Right ventricle myocardium inferior (tissue), 1 donor: Measurements from ENCODE around the gene ZNF557. TPM values are rescaled to one million over a fixed set of nuclear protein-coding genes. Genes with fewer than 3 reads are reported as not detected.

Experiments
- ATAC-seq: fragments of 200-7000 bp; cut with Tn5 transposase; one replicate; pipeline ENCODE4 v1.9.1; 2020; ENCODE audit warnings: mild to moderate bottlenecking, moderate library complexity
- DNase-seq: peaks from one replicate; pipeline ENCODE4 v3.0.0; 2021; ENCODE audit errors: missing footprints
- intact Hi-C: fragments of 100-400 bp; cut with DNase I; formaldehyde crosslinking; loops from one replicate; pipeline ENCODE4 v1.11.0; 2022
- total RNA-seq: library from RNA; stranded (reverse); fragmentation: NEBNext Ultra II Directional; extraction: Animal tissue kit (Norgen Biotek cat#: 25700); gene quantifications from one replicate; pipeline ENCODE4 v1.2.1, GENCODE V29; 2021
- donor health status: DM: no; HTN: yes; CAD: no; lungs with severe emphysema.

Gene ZNF557
- total RNA-seq, 1 donor from 2014 or later, result 3.1 TPM

DNA sequence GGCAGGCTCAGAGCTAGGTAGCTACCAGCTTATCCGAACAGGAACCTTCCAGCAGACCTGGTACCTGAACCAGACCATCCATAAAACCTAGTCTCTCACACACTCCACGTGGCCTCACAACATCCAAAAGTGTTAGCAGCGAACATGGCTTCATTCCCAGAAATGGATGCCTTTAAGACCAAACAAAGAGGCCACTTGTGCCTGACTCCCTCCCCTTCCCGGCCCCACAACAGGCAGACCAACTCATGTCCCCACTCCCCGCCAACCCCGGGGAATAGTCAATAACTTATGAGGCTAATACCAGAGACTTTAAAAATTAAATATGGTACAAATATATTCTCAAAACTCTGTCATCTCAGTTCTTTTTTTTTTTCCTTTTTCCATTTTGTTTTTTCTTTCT lies 46.2 kb downstream of the ZNF557 start:
- DNase-seq, result no peak
- no peak for ATAC-seq
- intact Hi-C loops, result no loop called here

DNA sequence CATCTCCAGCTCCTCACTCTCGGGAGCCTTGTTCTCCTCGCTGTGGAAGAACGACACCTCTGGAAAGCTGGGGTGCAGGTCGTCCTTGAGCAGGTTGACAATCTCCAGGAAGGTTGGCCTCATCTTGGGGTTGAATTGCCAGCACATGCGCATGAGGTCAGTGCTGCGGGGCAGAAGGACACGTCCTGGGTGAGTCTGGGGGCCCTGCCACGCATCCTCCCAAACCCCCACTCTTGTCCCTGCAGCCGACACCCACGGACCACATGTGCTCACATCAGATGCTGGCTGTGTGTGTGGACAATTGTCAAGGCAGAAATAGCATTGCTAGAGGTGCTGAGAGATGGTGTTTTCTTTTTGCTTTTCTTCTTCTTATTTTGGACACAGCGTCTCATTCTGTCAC lies 47.7 kb downstream of the ZNF557 start:
- intact Hi-C loops, result no loop called here
- DNase-seq, result no peak
- no peak for ATAC-seq

DNA sequence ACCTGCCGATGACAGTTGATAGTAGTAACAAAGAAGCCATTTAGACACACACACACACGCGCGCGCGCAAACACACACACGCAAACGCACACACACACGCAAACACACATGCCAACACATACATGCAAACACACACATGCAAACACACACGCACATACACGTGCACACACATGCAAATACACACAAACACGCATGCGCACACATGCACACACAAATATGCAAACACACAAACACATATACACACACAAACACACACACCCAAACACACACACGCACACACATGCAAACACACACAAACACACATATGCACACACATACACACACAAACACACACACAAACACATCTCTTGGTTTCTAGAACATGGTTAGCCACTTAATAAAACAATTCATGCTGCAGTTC lies 50.1 kb downstream of the ZNF557 start:
- no peak for ATAC-seq
- DNase-seq, result no peak
- intact Hi-C loops, result no loop called here

DNA sequence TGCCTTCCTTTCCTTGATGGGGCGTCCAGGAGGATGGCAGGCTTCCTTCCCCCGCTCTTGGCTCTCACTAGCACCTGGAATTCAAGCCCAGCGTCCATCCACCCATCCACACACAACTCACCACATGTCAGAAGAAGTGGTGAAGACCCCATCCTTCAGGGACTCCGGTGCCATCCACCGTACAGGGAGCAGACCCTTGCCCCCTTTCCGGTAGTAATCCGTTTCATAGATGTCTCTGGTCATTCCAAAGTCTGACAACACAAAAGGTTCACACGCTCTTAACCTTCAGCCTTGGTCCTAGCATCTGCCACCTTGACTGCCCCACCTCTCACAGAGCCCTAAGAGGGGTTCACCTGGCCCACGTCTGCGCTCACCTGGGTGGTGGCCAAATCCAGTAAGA lies 51.0 kb downstream of the ZNF557 start:
- ATAC-seq (no peak), DNase-seq (no peak)
- intact Hi-C loops, result no loop called here

DNA sequence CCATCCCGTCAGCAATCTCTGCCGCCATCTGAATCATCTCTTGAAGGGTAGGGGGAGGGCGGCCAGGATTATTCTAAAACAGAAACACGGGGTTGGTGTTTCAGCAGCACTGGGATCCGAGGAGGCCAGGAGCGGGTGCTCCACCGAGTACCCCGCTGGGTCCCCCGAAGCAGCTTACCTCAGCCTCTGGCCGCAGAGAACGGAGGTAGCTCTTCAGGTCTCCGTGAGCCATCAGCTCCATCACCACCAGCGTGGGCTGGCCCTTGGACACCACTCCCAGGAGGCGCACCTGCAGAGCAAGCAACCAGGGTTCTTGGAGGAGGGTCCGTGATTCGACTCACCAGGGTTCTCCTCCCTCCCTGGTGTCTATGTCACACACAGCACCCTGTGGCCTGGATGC lies 53.2 kb downstream of the ZNF557 start:
- DNase-seq (no peak), ATAC-seq (no peak)
- intact Hi-C loops, result no loop called here

DNA sequence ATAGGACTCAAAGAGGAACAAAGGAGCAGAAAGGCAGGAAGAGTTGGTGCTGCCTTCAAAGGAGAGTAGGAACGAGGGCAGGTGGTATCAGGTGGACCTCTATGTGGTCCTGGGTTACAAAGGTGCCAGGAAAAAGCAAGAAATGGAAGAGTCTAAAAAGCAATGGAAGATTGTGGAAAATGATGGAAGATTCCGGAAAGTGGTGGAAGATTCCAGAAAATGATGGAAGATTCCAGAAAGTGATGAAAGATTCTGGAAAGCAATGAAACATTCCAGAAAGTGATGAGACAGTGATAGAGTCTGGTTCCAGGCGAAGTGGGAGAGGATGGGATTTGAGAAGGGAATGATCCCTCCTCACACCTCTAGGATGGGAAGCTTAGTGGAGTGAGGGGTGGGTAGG lies 55.3 kb downstream of the ZNF557 start:
- intact Hi-C loops, result no loop called here
- ATAC-seq, result no peak

DNA sequence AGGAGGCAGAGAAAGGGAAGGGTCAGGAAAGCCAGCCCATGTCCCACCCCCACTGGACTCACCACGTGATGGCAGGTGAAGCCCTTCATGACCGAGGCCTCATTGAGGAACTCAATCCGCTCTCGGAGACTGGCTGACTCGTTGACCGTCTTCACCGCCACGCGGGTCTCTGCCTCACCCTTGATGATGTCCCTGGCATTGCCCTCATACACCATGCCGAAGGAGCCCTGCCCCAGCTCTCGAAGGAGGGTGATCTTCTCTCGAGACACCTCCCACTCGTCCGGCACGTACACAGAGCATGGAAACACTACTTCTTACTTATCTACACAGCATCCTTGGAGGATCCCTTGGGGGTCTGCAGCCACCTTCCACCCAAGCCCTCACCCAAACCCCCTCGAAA lies 55.7 kb downstream of the ZNF557 start:
- DNase-seq (no peak), ATAC-seq (no peak)
- intact Hi-C loops, result no loop called here

More for the DNA sequence above, 55.3 kb downstream of the ZNF557 start:
- no peak for DNase-seq

DNA sequence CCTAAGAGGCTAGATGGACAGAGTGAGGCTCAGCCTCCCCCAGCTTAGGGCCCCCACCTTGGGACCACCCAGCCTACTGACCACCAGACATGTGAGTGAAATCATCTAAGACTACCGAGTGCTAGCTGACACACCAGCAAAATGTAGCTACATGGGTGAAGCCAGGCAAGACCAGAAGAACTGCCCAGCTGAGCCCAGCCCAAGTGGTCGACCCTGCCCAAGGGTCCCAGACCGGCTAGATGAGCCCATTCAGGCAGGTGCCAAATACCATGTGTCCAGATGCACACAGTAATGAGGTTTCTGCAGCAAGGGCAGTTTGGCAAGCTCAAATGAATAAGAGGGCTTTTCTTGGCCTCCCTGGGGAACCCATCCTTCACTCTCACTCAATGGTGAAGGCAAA lies 56.6 kb downstream of the ZNF557 start:
- intact Hi-C loops, result no loop called here
- ATAC-seq (no peak), DNase-seq (no peak)

DNA sequence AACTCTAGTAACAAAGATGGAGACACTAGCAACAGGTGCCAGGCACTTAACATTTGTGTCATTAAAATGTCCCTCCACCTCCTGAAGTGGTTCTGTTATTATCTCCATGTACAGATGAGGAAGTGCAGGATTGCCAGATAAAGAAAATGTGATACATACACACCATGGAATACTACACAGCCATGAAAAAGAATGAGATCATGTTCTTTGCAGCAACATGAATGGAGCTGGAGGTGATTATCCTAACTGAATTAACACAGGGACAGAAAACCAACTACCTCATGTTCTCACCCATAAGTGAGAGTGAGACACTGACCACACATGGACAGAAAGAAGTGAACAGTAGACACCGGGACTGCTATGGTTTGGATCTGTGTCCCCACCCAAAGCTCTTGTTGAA lies 60.5 kb downstream of the ZNF557 start:
- DNase-seq (no peak), ATAC-seq (no peak)
- intact Hi-C loops, result no loop called here

DNA sequence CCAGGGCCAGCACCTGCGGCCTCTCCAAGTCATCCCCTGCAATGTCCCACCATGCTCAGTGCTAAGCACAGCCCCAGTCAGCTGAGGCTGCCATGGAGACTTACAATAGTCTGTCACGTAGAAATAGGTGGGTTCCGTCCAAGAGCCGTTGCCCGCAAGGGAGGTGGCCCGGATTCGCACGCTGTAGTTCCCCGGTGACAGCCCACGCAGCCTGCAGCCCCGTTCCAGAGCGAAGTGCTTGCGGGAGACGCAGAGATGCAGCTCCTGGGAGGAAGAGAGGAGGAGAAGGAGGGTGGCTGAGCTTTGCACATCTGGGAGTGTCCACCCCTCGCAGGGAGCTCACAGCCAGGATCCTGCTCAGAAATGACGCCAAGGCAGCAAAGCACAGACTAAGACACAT lies 62.6 kb downstream of the ZNF557 start:
- DNase-seq, result no peak
- ATAC-seq, result no peak
- intact Hi-C loops, result no loop called here

DNA sequence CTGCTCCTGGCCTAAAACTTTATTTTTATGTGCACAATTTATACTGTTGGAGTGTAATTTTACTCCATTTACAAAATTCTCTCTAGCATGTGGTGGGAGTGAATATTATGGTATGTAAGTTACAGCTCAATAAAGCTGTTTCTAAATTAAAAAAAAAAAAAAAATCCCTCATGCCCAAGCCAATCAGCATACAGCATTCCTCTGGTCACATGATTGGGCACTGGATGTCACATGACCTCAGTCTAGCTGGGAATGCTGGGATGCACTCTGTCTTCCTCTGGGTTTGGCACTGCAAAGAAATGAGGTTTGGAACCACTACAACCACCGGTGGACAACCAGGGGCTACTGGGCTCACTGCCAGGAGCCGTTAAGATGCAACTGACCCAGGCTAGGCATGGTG lies 67.6 kb downstream of the ZNF557 start:
- intact Hi-C loops, result no loop called here
- no peak for ATAC-seq

More for the DNA sequence above, 67.6 kb downstream of the ZNF557 start:
- DNase-seq, result no peak

Other genes starting within 250 kb of the ZNF557 start
- gene ADGRE1, start 182.1 kb upstream of the ZNF557 start, total RNA-seq, result 0.38 TPM
- gene MBD3L2B, start 48.3 kb upstream of the ZNF557 start, total RNA-seq, result not detected
- gene MBD3L5, start 39.1 kb upstream of the ZNF557 start, total RNA-seq, result not detected
- not detected for gene MBD3L4, start 29.5 kb upstream of the ZNF557 start, total RNA-seq
- not detected for gene MBD3L2, start 20.4 kb upstream of the ZNF557 start, total RNA-seq
- not detected for gene MBD3L3, start 11.0 kb upstream of the ZNF557 start, total RNA-seq
- 73.5 TPM for gene INSR, start 224.7 kb downstream of the ZNF557 start, total RNA-seq